ENCODE results near the gene RPS8.

- TF ChIP-seq CTCF (IDR thresholded peaks at IDR 0.05) (no peak), SIN3A (IDR thresholded peaks at IDR 0.05; ENCODE audit: borderline replicate concordance, insufficient read depth, low read depth, low read length) (no peak), POLR2AphosphoS5 (IDR thresholded peaks at IDR 0.05; ENCODE audit: low read depth, low read length) (no peak), REST (IDR thresholded peaks at IDR 0.05; ENCODE audit: insufficient read depth in 1 of 2, low read depth in 2 of 2, low read length in 1 of 2) (no peak), TCF7L2 (IDR thresholded peaks at IDR 0.05; ENCODE audit: low read depth, low read length) (no peak)
These were observed 9.0 kb downstream of the RPS8 start for GRCh38 chr1:44784094-44785028.

All from Panc1 (cell line).